Activated T-cell treated with anti-CD3 and anti-CD28 coated beads, Interleukin-2, amount 50 U/mL, for 24 hours (primary cell): Measurements from ENCODE around the gene RSKR.
"Not testable (repeated sequence)": the region's sequence is repeated elsewhere in the genome, so short reads cannot be mapped to it uniquely, and the experiment has no call there.

ENCODE experiments used
- DNase-seq: peaks from one replicate; pipeline ENCODE4 v3.0.0-alpha.2; 2020
- H3K27ac Mint-ChIP-seq: 2 replicates; pipeline ENCODE4 v1.8.0; 2020; ENCODE audit warnings: mild to moderate bottlenecking, mixed read lengths
- H3K27me3 Mint-ChIP-seq: 2 replicates; pipeline ENCODE4 v1.8.0; 2020; ENCODE audit warnings: mixed read lengths
- H3K36me3 Mint-ChIP-seq: 2 replicates; pipeline ENCODE4 v1.8.0; 2020; ENCODE audit warnings: low read depth, mixed read lengths
- H3K4me1 Mint-ChIP-seq: 2 replicates; pipeline ENCODE4 v1.8.0; 2020; ENCODE audit warnings: low read depth, mixed read lengths
- H3K4me3 Mint-ChIP-seq: 2 replicates; pipeline ENCODE4 v1.8.0; 2020; ENCODE audit warnings: mild to moderate bottlenecking, moderate library complexity, mixed read lengths
- H3K9me3 Mint-ChIP-seq: 2 replicates; pipeline ENCODE4 v1.8.0; 2020; ENCODE audit warnings: mixed read lengths

Gene RSKR, protein sequence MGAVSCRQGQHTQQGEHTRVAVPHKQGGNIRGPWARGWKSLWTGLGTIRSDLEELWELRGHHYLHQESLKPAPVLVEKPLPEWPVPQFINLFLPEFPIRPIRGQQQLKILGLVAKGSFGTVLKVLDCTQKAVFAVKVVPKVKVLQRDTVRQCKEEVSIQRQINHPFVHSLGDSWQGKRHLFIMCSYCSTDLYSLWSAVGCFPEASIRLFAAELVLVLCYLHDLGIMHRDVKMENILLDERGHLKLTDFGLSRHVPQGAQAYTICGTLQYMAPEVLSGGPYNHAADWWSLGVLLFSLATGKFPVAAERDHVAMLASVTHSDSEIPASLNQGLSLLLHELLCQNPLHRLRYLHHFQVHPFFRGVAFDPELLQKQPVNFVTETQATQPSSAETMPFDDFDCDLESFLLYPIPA

DNA sequence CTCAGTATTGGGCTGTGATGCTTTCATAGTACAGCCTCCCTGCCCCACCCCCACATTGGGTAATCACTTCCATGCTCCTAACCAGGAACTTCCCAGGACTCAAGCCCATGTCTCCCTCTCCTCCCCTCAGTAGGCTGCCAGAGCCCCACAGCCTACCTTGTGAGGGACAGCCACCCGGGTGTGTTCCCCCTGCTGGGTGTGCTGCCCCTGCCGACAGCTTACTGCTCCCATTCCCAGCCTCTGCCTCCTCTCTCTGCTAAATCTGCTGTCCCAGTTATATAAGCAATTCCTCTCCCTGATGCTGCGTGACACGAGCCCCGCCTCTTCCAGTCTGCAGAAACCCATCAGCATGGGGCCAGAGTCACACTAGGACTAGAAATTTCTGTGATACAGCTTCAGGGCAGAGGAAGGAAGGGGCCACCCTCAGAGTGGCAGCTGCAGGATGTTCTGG, at the start of gene RSKR:
Gene RSKR (minus strand): TSS at position 255 of the 451 bp plus-strand sequence. CDS start 24 bp downstream, at position 231.
- H3K27ac Mint-ChIP-seq: peak within 1 kb of the TSS; percentile 77

GRCh38 chr17:28663723-28664122, 49.7 kb upstream of the RSKR start:
- Mint-ChIP-seq H3K9me3 (no peaks in the 10 kb centered on the region), H3K36me3 (peaks cover 83% of the 10 kb centered on the region), H3K27me3 (no peaks in the 10 kb centered on the region), H3K27ac (peak overlapping the region; percentile 100), H3K4me3 (peak overlapping the region; percentile 97), H3K4me1 (peaks cover 63% of the 10 kb centered on the region)
- no peak for DNase-seq

More for the DNA sequence above, at the start of gene RSKR:
- Mint-ChIP-seq H3K4me1 (no peaks in the 10 kb centered on the region), H3K27me3 (no peaks in the 10 kb centered on the region), H3K4me3 (no peak within 1 kb of the TSS), H3K9me3 (no peaks in the 10 kb centered on the region), H3K36me3 (peaks cover 97% of the 10 kb centered on the region)
- no peak for DNase-seq

DNA sequence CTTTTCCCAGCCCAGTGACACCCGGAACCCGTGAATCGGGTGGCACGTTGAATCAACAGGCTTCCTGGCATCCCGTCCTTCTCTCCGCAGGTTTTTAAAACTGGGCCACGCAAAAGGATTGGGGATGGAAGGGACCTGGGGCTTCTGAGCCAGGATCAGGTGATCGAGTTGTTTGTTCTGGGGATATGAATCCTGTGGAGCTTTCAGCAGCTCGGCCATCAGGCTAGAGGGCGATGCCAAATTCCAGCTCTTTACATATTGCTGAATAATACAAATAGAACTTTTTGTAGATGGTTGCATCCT, 48.5 kb upstream of the RSKR start:
- Mint-ChIP-seq H3K27me3 (no peaks in the 10 kb centered on the region), H3K9me3 (no peaks in the 10 kb centered on the region), H3K36me3 (peaks cover 82% of the 10 kb centered on the region), H3K4me1 (peaks cover 55% of the 10 kb centered on the region), H3K4me3 (peak overlapping the region; percentile 97), H3K27ac (peak overlapping the region; percentile 100)
- DNase-seq: no peak

GRCh38 chr17:28661635-28662526, 47.9 kb upstream of the RSKR start, which contains the start of the genes SDF2 and SUPT6H:
SDF2 (minus strand) TSS chr17:28661906; CDS start chr17:28661876, 30 bp downstream.
SUPT6H (plus strand) TSS chr17:28662205; CDS start chr17:28673402, 11,197 bp downstream.
- DNase-seq: peak; percentile 98
- H3K27me3 Mint-ChIP-seq: no peaks in the 10 kb centered on the region
- peak within 1 kb of the TSS; percentile 97 for H3K4me3 Mint-ChIP-seq
- peaks cover 54% of the 10 kb centered on the region for H3K4me1 Mint-ChIP-seq
- H3K36me3 Mint-ChIP-seq: peaks cover 82% of the 10 kb centered on the region
- peak within 1 kb of the TSS; percentile 100 for H3K27ac Mint-ChIP-seq
- no peaks in the 10 kb centered on the region for H3K9me3 Mint-ChIP-seq

DNA sequence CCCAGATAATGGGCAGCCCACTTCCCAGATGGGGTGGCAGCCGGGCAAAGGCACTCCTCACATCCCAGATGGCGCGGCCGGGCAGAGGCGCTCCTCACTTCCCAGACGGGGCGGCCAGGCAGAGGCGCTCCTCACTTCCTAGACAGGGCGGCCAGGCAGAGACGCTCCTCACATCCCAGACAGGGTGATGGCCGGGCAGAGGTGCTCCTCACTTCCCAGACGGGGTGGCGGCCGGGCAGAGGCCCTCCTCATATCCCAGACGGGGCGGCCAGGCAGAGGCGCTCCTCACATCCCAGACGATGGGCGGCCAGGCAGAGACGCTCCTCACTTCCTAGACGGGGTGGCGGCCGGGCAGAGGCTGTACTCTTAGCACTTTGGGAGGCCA, 45.5 kb upstream of the RSKR start:
- H3K4me1 Mint-ChIP-seq: peaks cover 48% of the 10 kb centered on the region
- not testable (repeated sequence) for H3K4me3 Mint-ChIP-seq, H3K27me3 Mint-ChIP-seq, DNase-seq, H3K9me3 Mint-ChIP-seq
- H3K36me3 Mint-ChIP-seq: peaks cover 78% of the 10 kb centered on the region
- H3K27ac Mint-ChIP-seq: peak overlapping the region; percentile 100

DNA sequence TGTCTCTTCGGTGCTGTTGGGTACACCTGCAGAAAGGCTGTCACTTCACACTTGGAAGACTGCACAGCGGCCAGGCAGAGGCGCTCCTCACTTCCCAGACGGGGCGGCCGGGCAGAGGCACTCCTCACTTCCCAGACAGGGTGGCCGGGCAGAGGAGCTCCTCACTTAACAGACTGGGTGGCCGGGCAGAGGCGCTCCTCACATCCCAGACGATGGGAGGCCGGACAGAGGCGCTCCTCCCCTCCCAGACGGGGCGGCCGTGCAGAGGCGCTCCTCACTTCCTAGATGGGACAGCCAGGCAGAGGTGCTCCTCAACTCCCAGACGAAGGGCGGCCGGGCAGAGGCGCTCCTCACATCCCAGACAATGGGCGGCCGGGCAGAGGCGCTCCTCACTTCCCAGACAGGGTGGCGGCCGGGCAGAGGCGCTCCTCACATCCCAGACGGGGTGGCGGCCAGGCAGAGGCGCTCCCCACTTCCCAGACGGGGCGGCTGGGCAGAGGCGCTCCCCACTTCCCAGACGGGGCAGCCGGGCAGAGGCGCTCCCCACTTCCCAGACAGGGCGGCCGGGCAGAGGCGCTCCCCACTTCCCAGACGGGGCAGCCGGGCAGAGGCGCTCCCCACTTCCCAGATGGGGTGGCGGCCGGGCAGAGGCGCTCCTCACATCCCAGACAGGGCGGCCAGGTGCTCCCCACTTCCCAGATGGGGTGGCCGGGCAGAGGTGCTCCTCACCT, 44.9 kb upstream of the RSKR start:
- H3K4me1 Mint-ChIP-seq: peaks cover 42% of the 10 kb centered on the region
- not testable (repeated sequence) for DNase-seq, H3K27me3 Mint-ChIP-seq, H3K27ac Mint-ChIP-seq, H3K9me3 Mint-ChIP-seq, H3K4me3 Mint-ChIP-seq
- peaks cover 77% of the 10 kb centered on the region for H3K36me3 Mint-ChIP-seq

DNA sequence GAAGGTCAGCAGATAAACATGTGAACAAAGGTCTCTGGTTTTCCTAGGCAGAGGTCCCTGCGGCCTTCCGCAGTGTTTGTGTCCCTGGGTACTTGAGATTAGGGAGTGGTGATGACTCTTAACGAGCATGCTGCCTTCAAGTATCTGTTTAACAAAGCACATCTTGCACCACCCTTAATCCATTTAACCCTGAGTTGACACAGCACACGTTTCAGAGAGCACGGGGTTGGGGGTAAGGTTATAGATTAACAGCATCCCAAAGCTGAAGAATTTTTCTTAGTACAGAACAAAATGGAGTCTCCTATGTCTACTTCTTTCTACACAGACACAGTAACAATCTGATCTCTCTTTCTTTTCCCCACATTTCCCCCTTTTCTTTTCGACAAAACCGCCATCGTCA, 44.4 kb upstream of the RSKR start:
- not testable (repeated sequence) for H3K9me3 Mint-ChIP-seq, H3K27me3 Mint-ChIP-seq, DNase-seq, H3K27ac Mint-ChIP-seq, H3K4me3 Mint-ChIP-seq
- Mint-ChIP-seq H3K36me3 (peaks cover 79% of the 10 kb centered on the region), H3K4me1 (peaks cover 38% of the 10 kb centered on the region)

DNA sequence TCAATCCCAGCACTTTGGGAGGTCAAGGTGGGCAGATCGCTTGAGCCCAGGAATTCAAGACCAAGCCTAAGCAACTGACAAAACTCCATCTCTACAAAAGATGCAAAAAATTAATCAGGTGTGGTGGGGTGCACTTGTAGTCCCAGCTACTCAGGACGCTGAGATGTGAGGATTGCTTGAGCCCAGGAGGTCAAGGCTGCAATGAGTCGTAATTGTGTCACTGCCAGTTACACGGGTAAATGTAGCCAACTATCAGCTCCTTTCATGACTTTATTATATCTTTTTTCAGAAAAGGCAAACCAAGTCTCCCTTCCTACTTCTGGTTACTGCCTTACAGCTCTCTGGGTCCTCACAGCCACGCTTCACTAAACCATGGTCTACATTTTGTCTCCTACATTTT, 43.8 kb upstream of the RSKR start:
- peaks cover 36% of the 10 kb centered on the region for H3K4me1 Mint-ChIP-seq
- H3K9me3 Mint-ChIP-seq: no peaks in the 10 kb centered on the region
- no peaks in the 10 kb centered on the region for H3K27me3 Mint-ChIP-seq
- H3K4me3 Mint-ChIP-seq: no peak overlapping the region
- no peak for DNase-seq
- peaks cover 77% of the 10 kb centered on the region for H3K36me3 Mint-ChIP-seq
- peak overlapping the region; percentile 5 for H3K27ac Mint-ChIP-seq

GRCh38 chr17:28655160-28655559, 41.2 kb upstream of the RSKR start:
- peaks cover 71% of the 10 kb centered on the region for H3K36me3 Mint-ChIP-seq
- H3K27me3 Mint-ChIP-seq: no peaks in the 10 kb centered on the region
- no peak overlapping the region for H3K4me3 Mint-ChIP-seq
- no peaks in the 10 kb centered on the region for H3K9me3 Mint-ChIP-seq
- peaks cover 26% of the 10 kb centered on the region for H3K4me1 Mint-ChIP-seq
- H3K27ac Mint-ChIP-seq: peak overlapping the region; percentile 59
- no peak for DNase-seq

GRCh38 chr17:28648698-28649097, 34.7 kb upstream of the RSKR start:
- DNase-seq: no peak
- Mint-ChIP-seq H3K27ac (peak overlapping the region; percentile 32), H3K4me3 (no peak overlapping the region), H3K27me3 (no peaks in the 10 kb centered on the region), H3K4me1 (peaks cover 34% of the 10 kb centered on the region), H3K9me3 (no peaks in the 10 kb centered on the region), H3K36me3 (peaks cover 67% of the 10 kb centered on the region)

DNA sequence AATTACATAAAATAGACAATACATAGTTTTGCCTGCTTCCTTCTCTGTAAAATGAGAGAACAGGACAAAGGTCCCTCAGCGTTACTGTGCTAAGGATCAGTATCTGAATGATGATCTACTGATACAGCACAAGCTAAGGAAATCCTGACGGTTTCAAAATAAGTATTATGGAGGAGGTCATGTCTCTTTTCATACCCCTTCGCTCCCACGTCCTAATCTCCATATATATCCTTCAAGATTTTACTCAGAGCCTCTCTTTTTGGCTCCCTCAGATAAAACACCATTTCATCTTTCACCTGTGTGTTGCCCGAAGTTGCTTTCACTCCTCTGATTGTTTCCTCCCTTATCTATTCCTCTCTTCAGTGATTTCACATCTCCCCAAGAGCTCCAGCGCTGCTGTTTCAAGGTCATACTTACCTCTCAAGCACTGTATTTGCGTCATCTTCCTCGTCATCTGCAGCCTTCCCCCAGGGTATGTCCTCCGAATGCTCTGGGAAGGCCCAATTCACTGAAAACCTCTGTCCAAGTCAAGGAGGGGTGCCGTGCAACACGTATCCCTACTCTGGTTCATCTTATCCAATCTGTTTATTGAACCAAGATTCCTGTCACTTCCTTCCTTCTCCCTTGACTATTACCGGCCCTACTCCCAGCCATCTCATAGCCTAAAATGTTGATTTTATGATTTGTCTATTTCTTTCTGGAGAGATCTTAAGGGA, 32.2 kb upstream of the RSKR start:
- Mint-ChIP-seq H3K4me3 (peak overlapping the region; percentile 94), H3K27me3 (no peaks in the 10 kb centered on the region), H3K36me3 (peaks cover 71% of the 10 kb centered on the region), H3K9me3 (no peaks in the 10 kb centered on the region), H3K4me1 (peaks cover 44% of the 10 kb centered on the region), H3K27ac (peak overlapping the region; percentile 92)
- peak; percentile 38 for DNase-seq

DNA sequence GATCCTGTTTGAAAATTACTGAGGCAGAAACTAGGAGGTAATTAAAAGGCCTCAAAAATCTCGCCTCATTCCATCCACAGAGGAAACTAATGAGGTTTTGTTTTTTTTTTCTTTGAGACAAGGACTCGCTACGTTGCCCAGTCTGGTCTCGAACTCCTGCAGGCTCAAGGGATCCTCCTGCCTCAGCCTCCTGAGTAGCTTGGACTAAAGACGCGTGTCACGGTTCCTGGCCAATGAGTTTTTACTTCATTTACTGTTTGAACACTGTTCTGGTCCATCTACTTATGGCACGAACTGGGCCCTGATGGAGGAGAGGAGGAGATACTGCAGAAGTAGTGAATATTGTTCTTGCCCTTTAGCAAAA, 31.6 kb upstream of the RSKR start:
- Mint-ChIP-seq H3K27me3 (no peaks in the 10 kb centered on the region), H3K36me3 (peaks cover 74% of the 10 kb centered on the region), H3K4me3 (peak overlapping the region; percentile 94), H3K27ac (peak overlapping the region; percentile 92), H3K4me1 (peaks cover 44% of the 10 kb centered on the region), H3K9me3 (no peaks in the 10 kb centered on the region)
- no peak for DNase-seq

- Mint-ChIP-seq H3K9me3 (no peaks in the 10 kb centered on the region), H3K4me3 (peak within 1 kb of the TSS; percentile 94), H3K27ac (peak within 1 kb of the TSS; percentile 92), H3K36me3 (peaks cover 72% of the 10 kb centered on the region), H3K4me1 (peaks cover 44% of the 10 kb centered on the region), H3K27me3 (no peaks in the 10 kb centered on the region)
- peak; percentile 97 for DNase-seq
These were observed 31.0 kb upstream of the RSKR start, which contains the start of gene BLTP2 for GRCh38 chr17:28644787-28645575. BLTP2 (minus strand) TSS chr17:28645158; CDS start chr17:28645056, 102 bp downstream.
